NCI-H345 (cell line): ENCODE measurements around the gene TNIK.
"Not testable (repeated sequence)": the region's sequence is repeated elsewhere in the genome, so short reads cannot be mapped to it uniquely, and the experiment has no call there.

Experiments used
- DNase-seq: peaks from one replicate; lab custom pipeline; 2025; lab: John Stamatoyannopoulos, UW

Gene TNIK

GRCh38 chr3:171469376-171469775, 9.2 kb upstream of the TNIK start:
- DNase-seq = no peak

- DNase-seq = no peak
Measured at GRCh38 chr3:171468296-171468906, 8.2 kb upstream of the TNIK start.

GRCh38 chr3:171465763-171466162, 5.6 kb upstream of the TNIK start:
- DNase-seq = no peak

GRCh38 chr3:171464462-171464861, 4.3 kb upstream of the TNIK start:
- no peak for DNase-seq

- DNase-seq = no peak
Measured at GRCh38 chr3:171462224-171462623, 2.0 kb upstream of the TNIK start.

- no peak for DNase-seq
Measured at GRCh38 chr3:171461525-171461917, 1.3 kb upstream of the TNIK start.

- no peak for DNase-seq
Measured at GRCh38 chr3:171460725-171461524, 720 bp upstream of the TNIK start.

- no peak for DNase-seq
Measured at GRCh38 chr3:171459137-171459941, 866 bp downstream of the TNIK start.

GRCh38 chr3:171458864-171459136, 1.4 kb downstream of the TNIK start:
- DNase-seq = no peak

GRCh38 chr3:171458071-171458863, 1.9 kb downstream of the TNIK start:
- DNase-seq = no peak

GRCh38 chr3:171457607-171458061, 2.6 kb downstream of the TNIK start:
- no peak for DNase-seq

- no peak for DNase-seq
Measured at GRCh38 chr3:171456765-171457606, 3.2 kb downstream of the TNIK start.

GRCh38 chr3:171455603-171456550, 4.3 kb downstream of the TNIK start:
- no peak for DNase-seq

GRCh38 chr3:171454041-171454440, 6.2 kb downstream of the TNIK start:
- DNase-seq = no peak

GRCh38 chr3:171453180-171453886, 6.9 kb downstream of the TNIK start:
- DNase-seq = no peak

GRCh38 chr3:171452328-171452727, 7.9 kb downstream of the TNIK start:
- DNase-seq = no peak

- DNase-seq = no peak
Measured at GRCh38 chr3:171451915-171452314, 8.3 kb downstream of the TNIK start.

- not testable (repeated sequence) for DNase-seq
Measured at GRCh38 chr3:171447579-171447891, 12.7 kb downstream of the TNIK start.

GRCh38 chr3:171446801-171447578, 13.2 kb downstream of the TNIK start:
- no peak for DNase-seq
